Panc1 (cell line): Measurements from ENCODE around the gene FOXK2.

Experiments used
- CTCF ChIP-seq: fragments of 450-650 bp; IDR thresholded peaks from 2 replicates; pipeline ENCODE4 v1.5.1; 2017; ENCODE audit warnings: mild to moderate bottlenecking
- POLR2AphosphoS5 ChIP-seq: IDR thresholded peaks from 2 replicates; pipeline ENCODE4 v1.6.1; 2012; ENCODE audit warnings: mild to moderate bottlenecking, low read depth, low read length, moderate library complexity
- REST ChIP-seq, 2 experiments: IDR thresholded peaks; 2 replicates each; pipeline ENCODE4 v1.6.1; 2011 to 2012; ENCODE audit warnings: low read depth in 2 of 2, control low read depth in 1 of 2, low read length in 1 of 2, mild to moderate bottlenecking in 1 of 2, moderate library complexity in 1 of 2; ENCODE audit not compliant: insufficient read depth in 1 of 2
- SIN3A ChIP-seq: IDR thresholded peaks from 2 replicates; pipeline ENCODE4 v1.6.1; 2012; ENCODE audit warnings: low read depth, mild to moderate bottlenecking, low read length, moderate library complexity, borderline replicate concordance; ENCODE audit not compliant: insufficient read depth

GRCh38 chr17:82489117-82489516 lies 30.4 kb upstream of the FOXK2 start:
- TF ChIP-seq CTCF (no peak), SIN3A (no peak), POLR2AphosphoS5 (no peak; the same call in 1 of the 2 replicates), REST (IDR thresholded peaks at IDR 0.05; ENCODE audit: insufficient read depth in 1 of 2, low read depth in 2 of 2, low read length in 1 of 2) (no peak)
